OCI-LY1 (cell line): ENCODE measurements around the gene GRHL1.
A peak's percentile ranks its signal among the peaks of the same experiment; 100 is the strongest.

ENCODE experiments used
- EZH2 ChIP-seq: fragments of 200-600 bp; sonication (generic), shearing (Covaris generic); IDR thresholded peaks from 2 replicates; pipeline ENCODE4 v1.8.0; 2017; ENCODE audit warnings: borderline replicate concordance, mixed run types, mild to moderate bottlenecking, antibody characterized with exemption, low read length, moderate library complexity, mixed read lengths
- TF ChIP-seq, protein P1 (sequence below): fragments of 200-600 bp; sonication (generic), shearing (Covaris generic); IDR thresholded peaks from 2 replicates; pipeline ENCODE4 v1.5.1; 2017; ENCODE audit warnings: mild to moderate bottlenecking, antibody characterized with exemption, low read length, moderate library complexity, mixed read lengths

DNA sequence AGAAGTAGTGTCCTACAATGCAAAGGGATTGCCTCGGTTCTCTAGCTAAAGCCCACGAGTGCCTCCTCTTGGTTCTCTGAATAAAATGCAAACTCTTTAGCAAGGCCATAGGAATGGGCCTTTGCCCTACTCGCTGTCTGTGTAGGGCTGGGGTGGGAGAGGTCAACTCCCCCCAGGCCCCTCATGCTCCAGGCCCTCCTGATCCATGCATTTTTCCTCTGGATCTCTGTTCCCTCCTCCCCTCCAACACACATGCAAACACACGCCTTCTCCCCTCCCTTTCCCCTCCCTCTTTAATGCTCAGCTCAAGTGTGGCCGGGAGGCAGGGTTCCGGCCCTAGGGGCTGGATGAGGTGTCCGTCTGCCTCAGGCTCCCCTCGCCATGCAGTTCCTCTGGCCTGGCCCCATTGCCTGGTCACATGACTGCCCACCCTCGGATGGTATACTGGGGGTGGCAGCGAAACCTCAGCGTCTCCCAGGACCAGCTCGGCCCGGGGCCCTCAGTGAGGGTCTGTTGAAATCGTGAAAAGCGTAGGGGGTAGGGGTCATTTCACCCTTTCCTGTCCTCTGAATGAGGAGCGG, 77.0 kb downstream of the GRHL1 start:
- TF ChIP-seq, protein P1, sequence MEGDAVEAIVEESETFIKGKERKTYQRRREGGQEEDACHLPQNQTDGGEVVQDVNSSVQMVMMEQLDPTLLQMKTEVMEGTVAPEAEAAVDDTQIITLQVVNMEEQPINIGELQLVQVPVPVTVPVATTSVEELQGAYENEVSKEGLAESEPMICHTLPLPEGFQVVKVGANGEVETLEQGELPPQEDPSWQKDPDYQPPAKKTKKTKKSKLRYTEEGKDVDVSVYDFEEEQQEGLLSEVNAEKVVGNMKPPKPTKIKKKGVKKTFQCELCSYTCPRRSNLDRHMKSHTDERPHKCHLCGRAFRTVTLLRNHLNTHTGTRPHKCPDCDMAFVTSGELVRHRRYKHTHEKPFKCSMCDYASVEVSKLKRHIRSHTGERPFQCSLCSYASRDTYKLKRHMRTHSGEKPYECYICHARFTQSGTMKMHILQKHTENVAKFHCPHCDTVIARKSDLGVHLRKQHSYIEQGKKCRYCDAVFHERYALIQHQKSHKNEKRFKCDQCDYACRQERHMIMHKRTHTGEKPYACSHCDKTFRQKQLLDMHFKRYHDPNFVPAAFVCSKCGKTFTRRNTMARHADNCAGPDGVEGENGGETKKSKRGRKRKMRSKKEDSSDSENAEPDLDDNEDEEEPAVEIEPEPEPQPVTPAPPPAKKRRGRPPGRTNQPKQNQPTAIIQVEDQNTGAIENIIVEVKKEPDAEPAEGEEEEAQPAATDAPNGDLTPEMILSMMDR: peak; percentile 59
- no peak for TF ChIP-seq EZH2
